NCI-H2081 (cell line): Measurements from ENCODE around the gene RGS19.

Source experiments
- DNase-seq, 2 experiments: peaks; one replicate each; lab custom pipeline; 2025; lab: John Stamatoyannopoulos, UW

The RGS19 gene

GRCh38 chr20:64076061-64076997 is 3.0 kb downstream of the RGS19 start:
- no peak for DNase-seq

DNA sequence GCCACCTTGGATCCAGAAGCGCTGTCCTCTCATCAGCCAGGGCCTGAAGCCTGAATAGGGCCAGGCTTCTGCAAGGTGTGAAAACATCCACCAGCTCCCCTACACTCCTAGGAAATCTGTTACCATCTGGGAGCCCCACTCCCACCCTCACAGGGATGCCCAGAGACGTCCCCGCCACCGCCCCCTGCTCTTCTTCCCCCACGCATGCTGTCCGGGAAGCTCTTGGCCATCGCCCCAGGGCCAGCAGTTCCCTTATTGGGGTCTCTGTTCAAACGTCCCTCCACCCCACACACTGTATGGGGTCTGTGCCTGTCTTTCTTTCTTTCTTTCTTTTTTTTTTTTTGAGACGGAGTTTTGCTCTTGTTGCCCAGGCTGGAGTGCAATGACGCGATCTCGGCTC is 3.8 kb downstream of the RGS19 start:
- no peak for DNase-seq

DNA sequence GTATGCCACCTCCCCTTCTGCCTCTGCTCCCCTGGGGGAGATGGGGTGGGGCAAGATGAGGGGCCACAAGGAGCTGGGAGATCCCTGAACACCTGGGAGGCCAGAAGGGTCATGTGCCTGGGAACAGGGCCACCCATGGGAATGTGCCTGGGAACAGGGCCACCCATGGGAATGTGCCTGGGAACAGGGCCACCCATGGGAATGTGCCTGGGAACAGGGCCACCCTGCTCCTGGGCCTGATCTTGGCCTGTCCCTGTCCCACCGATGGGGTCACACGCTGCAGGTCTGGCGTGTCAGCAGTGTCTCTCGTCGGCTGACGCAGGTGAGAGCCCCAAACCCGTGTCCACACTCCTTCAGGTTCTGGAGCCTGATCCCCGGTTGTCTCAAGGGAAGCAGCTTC is 4.4 kb downstream of the RGS19 start:
- DNase-seq: no peak

- no peak for DNase-seq
Observed at GRCh38 chr20:64074184-64074789, 5.0 kb downstream of the RGS19 start.

DNA sequence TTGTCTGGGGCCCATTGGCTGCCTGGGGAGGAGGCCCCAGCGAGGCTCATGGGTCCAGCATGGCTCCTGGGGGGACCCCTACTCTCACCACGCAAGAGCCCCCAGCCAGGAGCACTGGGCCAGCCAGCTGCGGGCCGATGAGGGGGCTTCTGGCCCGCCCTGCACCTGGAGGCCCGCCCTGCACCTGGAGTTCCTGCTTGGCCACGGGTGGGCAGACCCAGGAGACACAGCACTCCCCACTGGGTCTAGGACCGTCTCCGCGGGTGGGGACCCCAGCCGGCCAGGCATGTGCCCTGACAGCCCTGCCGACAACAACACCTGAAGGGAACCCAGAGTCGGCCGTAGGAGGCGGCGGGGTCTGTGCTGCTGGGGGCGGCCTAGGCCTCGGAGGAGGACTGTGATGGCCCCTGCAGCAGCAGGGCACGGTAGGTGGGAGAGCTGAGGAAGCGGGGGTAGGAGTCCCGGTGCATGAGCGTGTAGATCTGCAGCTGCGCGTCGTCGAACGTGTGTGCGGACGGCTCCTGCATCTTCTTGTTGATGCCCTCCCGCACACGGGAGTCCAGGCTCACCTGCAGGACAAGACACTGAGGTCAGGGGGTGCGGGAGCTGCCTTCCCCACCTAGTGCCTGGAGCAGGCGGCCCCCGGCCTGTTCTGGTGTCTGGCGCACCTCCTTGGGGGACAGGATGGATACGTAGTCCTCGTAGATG is 5.7 kb downstream of the RGS19 start:
- no peak for DNase-seq

GRCh38 chr20:64072498-64073063 is 6.7 kb downstream of the RGS19 start:
- no peak for DNase-seq

DNA sequence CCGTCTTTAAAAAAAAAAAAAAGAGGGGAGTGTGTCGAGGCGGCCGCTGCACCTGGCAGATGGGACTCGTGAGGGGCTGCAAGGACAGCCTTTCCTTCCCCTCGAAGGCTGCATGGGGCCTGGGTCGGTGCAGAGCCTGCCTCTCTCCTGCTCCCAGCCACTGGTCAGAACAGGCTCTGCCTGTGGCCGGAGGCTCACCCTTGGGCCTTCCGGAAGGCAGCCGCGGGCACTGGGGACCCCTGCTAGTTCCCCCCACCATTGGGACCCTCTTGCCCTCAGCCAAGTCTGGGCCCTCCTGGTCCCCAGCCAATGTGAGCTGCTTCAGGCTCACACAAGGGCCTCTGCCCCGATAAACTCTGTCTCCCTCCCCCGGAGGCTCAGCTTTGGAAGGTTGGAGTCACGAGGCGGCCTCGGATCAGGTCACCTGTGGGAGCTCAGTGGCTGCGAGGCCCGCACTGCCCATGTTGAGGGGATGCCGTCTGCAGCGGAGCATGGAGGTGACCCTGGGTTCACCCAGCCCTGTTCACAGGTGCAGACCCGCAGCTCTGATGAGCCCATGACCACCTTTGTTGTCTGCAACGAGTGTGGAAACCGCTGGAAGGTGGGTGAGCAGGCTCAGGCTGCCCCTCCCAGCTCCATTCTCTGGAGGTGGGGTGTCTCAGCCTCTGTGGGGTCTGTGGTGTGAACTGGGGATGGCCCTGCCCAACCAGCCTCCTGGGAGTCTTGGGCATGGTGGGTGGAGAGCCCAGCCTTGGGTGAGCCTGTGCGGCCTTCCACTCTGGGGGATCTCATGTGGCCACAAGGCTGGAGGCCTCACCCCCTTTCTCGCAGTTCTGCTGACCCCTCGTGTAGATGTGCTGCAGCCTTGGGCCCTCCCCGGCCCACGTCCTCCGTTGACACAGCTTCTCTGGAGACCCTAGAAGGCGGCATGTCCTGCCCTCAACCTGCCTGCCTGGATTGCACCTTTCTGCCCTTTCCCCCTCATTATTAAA is 7.7 kb downstream of the RGS19 start:
- DNase-seq: no peak

DNA sequence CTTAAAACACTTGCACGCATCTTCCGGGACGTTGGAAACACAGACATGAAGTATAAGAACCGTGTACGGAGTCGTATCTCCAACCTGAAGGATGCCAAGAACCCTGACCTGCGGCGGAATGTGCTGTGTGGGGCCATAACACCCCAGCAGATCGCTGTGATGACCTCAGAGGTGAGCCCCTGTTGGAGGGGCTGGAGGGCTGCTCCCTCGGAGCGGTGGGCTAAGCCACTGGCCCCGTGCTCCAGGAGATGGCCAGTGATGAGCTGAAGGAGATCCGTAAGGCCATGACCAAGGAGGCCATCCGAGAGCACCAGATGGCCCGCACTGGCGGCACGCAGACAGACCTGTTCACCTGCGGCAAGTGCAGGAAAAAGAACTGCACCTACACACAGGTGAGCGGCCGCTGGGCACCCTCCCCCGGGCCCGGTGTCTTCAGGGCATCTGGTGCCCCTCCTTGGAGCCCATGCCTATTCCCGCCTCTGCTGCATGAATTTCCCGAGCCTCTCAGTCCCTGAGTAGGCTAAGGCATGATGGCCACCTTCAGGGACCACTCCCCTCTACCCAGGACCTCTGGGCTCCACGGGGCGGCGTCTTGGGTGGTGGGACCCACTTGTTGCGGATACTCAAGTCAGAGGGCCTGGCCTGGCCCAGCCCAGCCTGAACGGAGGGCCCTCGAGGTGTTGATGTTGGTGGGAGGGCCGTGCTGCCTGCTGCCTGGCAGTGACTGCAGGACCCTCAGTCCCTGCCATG is 8.9 kb downstream of the RGS19 start:
- DNase-seq: no peak

DNA sequence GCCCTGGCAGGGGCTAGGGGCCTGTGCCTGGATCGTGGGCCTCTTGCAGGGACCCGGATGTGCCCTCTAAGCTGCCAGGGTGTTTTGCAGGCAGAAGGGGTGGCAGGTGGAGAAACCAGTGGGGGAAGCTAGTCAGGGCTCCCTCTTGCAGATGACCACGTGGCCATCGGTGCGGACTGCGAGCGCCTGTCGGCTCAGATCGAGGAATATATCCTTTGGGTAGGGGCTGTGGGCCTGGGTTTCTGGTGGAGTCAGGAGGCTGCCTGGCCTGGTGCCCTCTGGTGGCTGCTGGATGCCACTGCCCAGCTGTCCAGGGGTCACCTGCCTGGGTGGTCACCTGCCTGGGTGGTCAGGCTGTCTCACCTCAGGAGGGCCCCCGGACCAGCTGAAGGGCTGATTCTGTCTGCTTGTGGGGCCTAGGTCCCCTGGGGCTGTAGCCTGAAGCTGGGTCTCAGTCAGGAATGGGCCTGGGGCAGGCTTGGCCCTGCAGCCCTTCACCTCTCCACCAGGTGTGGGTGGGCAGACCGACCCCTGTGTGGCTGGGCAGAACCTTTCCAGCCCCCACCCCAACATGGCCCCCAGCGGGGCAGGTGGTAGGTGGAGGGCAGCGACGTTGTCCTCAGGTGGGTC is 9.6 kb downstream of the RGS19 start:
- DNase-seq: no peak

DNA sequence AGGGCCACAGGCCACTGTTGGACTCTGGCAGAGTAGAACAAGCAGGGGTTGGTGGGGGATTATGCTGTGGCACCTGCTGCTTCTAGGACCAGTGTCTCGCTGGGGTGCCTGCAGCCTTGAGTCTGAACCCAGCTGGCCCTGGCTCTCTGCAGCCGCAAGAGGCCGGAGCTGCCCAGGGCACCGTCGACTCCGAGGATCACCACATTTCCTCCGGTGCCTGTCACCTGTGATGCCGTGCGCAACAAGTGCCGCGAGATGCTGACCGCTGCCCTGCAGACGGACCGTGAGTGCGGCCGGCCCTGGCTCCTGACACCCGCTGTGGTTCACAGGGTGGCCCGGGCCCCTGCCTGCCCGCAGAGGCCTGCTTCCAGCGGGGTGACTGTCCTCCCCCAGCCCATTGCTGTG is 10.1 kb downstream of the RGS19 start:
- no peak for DNase-seq

DNA sequence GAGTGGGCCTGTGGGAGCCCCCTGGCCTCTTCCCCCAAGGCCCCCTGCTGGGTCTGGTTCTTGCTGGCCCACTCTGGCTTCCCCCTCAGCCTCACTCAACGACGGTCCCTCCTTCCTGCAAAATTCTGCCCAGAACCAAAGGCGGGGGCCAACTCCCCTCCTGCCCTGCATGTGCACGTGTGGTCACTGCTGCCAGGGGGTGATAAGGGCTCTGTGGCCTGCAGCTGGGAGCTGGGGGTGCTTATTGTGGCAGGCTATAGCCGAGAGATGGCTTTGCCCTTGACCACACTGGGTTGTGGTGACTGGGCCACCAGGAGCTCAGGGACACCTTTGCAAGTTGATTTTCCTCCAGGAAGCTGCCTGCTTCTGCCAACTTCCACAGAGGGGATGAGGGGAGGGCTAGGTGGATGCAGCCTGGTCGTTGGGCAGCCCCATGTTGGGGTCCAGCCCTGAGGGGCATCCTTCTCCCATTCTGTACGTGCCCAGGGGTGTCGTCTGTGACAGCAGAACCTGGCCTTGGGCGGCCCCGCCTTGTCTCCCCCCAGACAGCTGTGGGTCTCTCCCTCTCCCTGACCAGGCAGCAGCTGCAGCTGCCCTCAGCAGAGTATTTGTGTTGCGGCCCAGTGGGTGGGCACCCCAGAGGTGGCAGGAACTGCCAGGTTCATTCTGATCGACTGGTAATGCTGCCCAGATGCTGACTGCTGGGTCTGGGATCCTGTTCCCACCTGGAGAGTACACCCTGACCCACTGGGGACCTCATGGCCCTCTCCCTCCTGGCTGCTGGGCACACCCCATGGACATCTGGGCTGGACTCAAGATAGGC is 10.7 kb downstream of the RGS19 start:
- no peak for DNase-seq

DNA sequence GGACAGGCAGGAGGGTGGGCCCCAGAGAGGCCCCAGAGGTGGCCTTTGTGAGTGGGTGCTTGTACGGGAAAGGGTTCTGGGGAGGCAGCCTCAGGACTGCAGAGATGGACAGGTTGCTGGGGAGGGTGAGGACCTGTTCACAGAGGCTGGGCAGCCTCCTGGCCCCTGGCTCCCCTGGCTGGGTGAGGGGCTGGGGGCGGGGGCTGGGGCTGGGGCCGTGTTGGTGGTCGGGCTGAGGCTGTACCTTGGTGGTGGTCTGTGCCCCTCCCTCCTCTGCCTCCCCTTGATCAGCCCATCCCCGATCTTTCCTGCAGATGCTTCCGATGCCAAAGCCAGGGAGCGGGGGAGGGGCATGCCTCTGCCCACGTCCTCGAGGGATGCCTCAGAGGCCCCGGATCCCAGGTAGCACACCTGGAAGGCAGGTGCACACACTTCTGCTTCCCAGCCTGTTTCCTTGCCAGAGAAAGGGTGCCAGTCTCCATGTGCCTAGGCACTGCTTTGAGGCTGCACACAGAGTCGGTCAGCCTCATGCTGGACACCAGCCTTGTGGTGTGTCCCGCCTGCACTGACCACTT is 11.5 kb downstream of the RGS19 start:
- no peak for DNase-seq

GRCh38 chr20:64067005-64067632 is 12.2 kb downstream of the RGS19 start:
- DNase-seq: no peak

DNA sequence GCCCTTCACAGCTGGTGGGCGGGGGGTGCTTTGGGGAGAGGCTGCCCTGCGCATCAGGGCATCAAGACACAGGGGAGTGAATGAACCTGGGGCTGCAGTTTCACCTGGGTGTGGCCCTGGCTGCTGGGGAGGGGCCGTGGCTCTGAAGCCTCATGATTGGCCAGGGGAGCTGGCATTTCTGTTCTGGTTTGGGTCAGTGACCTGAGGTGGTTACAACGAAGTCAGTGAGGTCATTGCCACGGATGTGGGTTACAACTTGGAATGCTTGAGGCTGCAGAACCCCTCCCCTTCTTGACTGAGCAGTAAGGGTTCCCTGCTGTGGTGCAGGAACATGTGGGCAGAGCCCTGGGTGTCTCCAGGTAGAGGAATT is 13.4 kb downstream of the RGS19 start:
- no peak for DNase-seq

- no peak for DNase-seq
Observed at GRCh38 chr20:64065062-64065973, 14.0 kb downstream of the RGS19 start.

DNA sequence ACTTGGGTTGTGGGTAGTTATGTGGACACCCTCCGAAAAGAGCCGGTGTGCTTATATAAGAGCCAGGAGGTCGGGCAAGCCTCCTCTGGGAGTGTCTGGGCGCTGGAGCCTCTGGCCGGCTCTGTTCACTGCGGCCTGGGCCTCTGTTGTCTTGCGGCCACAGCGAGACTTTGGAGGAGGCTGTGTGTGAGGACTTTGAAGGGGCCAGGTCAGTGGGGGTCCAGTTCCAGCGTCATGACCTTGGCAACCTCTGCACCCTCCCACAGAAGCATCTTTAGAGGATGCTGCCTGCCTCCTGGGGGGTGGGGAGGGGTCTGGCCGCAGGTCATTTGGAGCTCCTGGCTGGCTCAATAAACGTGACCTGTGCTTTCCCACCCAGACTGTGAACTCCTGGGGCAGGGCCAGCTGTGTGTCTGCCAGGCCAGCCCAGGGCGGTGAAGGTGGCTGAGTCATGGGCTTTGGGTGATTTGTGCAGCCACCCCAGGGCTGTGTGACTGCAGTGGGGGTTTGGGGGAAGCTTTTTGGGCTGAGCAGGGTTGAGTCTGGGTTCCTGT is 15.1 kb downstream of the RGS19 start:
- DNase-seq: no peak
